Measurements from ENCODE around the gene ADH5.

DNA sequence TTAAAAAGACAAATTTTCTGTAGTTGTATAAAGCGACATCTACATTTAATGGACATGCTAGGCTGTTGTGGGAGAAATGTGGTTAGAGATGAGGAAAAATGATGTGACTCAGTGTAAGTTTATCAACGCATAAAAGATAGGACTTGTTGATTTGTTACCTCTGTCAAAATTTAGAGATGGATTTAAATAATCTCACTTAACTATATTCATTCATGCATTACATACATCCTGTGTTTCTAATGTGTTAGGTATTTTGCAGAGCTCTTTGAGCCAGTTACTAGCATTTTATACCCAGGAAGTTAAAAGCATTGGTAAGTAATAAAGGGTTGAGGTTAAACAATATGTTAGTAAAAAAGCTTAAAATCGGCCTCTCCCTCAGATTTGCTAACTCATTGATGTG is 58.7 kb downstream of the ADH5 start:
- TF ChIP-seq EZH2phosphoT487 (IDR thresholded peaks at IDR 0.05; ENCODE audit: insufficient read depth, low read depth): no peak
- no peak for TF ChIP-seq EZH2 (IDR thresholded peaks at IDR 0.05; ENCODE audit: insufficient read depth, poor library complexity, severe bottlenecking)

Measured in GM23248 (cell line).